MM.1S (cell line): Measurements from ENCODE around the gene CYFIP1.

Experiments used
- CTCF ChIP-seq: fragments of 300-600 bp; sonication (generic); IDR thresholded peaks from 2 replicates; pipeline ENCODE4 v1.5.1; 2016; ENCODE audit warnings: antibody characterized with exemption, low read length, mixed read lengths
- EZH2 ChIP-seq: fragments of 300-600 bp; sonication (generic); optimal IDR thresholded peaks from 2 replicates; pipeline ENCODE3; 2017; ENCODE audit warnings: low read depth, mild to moderate bottlenecking, antibody characterized with exemption, low read length, mixed read lengths

- TF ChIP-seq CTCF = no peak
- no peak for TF ChIP-seq EZH2
Measured at GRCh38 chr15:22954798-22955543, 25.2 kb downstream of the CYFIP1 start.
